Astrocyte (in vitro differentiated cells and primary cell): ENCODE measurements around the gene ATP2A2. TPM values are rescaled to one million over a fixed set of nuclear protein-coding genes. Genes with fewer than 3 reads are reported as not detected.

Experiments
- DNase-seq: peaks from one replicate; pipeline ENCODE4 v3.0.0-alpha.2; 2010; ENCODE audit warnings: low read depth
- FAIRE-seq: peaks from 2 replicates; lab custom pipeline; 2011; peaks lifted over from hg19 to GRCh38; lab: Jason Lieb, UNC
- H2AFZ ChIP-seq: 2 replicates; pipeline ENCODE4 v1.6.0; 2012; ENCODE audit warnings: low read depth, low read length, inconsistent platforms
- H3K27ac ChIP-seq: 2 replicates; pipeline ENCODE4 v1.5.1; 2011; ENCODE audit warnings: low read depth, low read length, inconsistent platforms
- H3K27me3 ChIP-seq: 2 replicates; pipeline ENCODE4 v1.6.0; 2011; ENCODE audit warnings: low read length, inconsistent platforms; ENCODE audit not compliant: insufficient read depth
- H3K36me3 ChIP-seq: 2 replicates; pipeline ENCODE4 v1.5.1; 2011; ENCODE audit warnings: low read length, inconsistent platforms; ENCODE audit not compliant: insufficient read depth
- H3K4me1 ChIP-seq: 2 replicates; pipeline ENCODE4 v1.5.1; 2011; ENCODE audit warnings: low read length, inconsistent platforms; ENCODE audit not compliant: insufficient read depth
- H3K4me2 ChIP-seq: 2 replicates; pipeline ENCODE4 v1.6.0; 2012; ENCODE audit warnings: low read length, inconsistent platforms
- H3K4me3 ChIP-seq: 2 replicates; pipeline ENCODE4 v1.5.1; 2011; ENCODE audit warnings: low read depth, mild to moderate bottlenecking, low read length, inconsistent platforms; ENCODE audit not compliant: insufficient read depth
- H3K79me2 ChIP-seq: 2 replicates; pipeline ENCODE4 v1.6.0; 2012; ENCODE audit warnings: mild to moderate bottlenecking, low read length, inconsistent platforms; ENCODE audit not compliant: insufficient read depth
- H3K9ac ChIP-seq: 2 replicates; pipeline ENCODE4 v1.6.0; 2012; ENCODE audit warnings: mild to moderate bottlenecking, low read length, inconsistent platforms
- H3K9me3 ChIP-seq: 2 replicates; pipeline ENCODE4 v1.5.1; 2012; ENCODE audit warnings: low read depth, mild to moderate bottlenecking, low read length, inconsistent platforms; ENCODE audit not compliant: insufficient read depth
- H4K20me1 ChIP-seq: 2 replicates; pipeline ENCODE4 v1.6.0; 2012; ENCODE audit warnings: low read length, inconsistent platforms; ENCODE audit not compliant: insufficient read depth
- H3K27ac Mint-ChIP-seq: one replicate; pipeline ENCODE4 v1.8.0; 2021; ENCODE audit warnings: mild to moderate bottlenecking, mixed read lengths; ENCODE audit not compliant: unreplicated experiment
- H3K27me3 Mint-ChIP-seq: one replicate; pipeline ENCODE4 v1.8.0; 2021; ENCODE audit warnings: low read depth, mixed read lengths; ENCODE audit not compliant: unreplicated experiment
- H3K36me3 Mint-ChIP-seq: one replicate; pipeline ENCODE4 v1.8.0; 2021; ENCODE audit warnings: low read depth, mixed read lengths; ENCODE audit not compliant: unreplicated experiment
- H3K4me1 Mint-ChIP-seq: one replicate; pipeline ENCODE4 v1.8.0; 2021; ENCODE audit warnings: low read depth, mixed read lengths; ENCODE audit not compliant: unreplicated experiment
- H3K4me3 Mint-ChIP-seq: one replicate; pipeline ENCODE4 v1.8.0; 2021; ENCODE audit warnings: mild to moderate bottlenecking, moderate library complexity, mixed read lengths; ENCODE audit not compliant: unreplicated experiment
- H3K9me3 Mint-ChIP-seq: one replicate; pipeline ENCODE4 v1.8.0; 2021; ENCODE audit warnings: mild to moderate bottlenecking, mixed read lengths; ENCODE audit not compliant: unreplicated experiment
- EZH2 ChIP-seq: IDR thresholded peaks from 2 replicates; pipeline ENCODE4 v1.6.1; 2012; ENCODE audit warnings: mild to moderate bottlenecking, low read length, inconsistent platforms; ENCODE audit not compliant: insufficient read depth
- total RNA-seq: library from RNA; stranded (reverse); gene quantifications from 2 replicates; pipeline ENCODE4 v1.2.1, GENCODE V29; 2021
- TF ChIP-seq, protein P1 (sequence below): IDR thresholded peaks from 2 replicates; pipeline ENCODE4 v1.5.1; 2011; ENCODE audit warnings: low read depth, mild to moderate bottlenecking, inconsistent platforms, low read length, moderate library complexity; ENCODE audit not compliant: insufficient read depth

ATP2A2 gene
- total RNA-seq, 1 donor from 2014 or later = 262 TPM

DNA sequence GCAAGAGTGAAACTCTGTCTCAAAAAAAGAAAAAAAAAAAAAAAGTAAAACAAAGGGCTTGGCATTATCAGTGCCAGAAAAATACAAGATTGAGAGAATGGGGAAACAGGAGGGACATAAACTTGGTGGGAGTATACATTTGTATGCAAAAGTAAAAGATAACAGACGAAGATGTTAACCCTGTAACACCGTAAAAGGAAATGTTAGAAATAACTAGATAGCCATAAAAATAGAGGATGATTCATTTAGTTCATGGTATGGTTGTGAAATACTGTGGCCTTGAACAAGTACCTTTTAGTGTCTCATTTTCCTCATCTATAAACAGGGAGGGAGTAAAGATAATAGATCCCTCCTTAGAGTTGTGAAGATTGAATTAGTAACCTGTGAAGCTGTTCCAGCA, 33.3 kb downstream of the ATP2A2 start:
- TF ChIP-seq, protein P1, sequence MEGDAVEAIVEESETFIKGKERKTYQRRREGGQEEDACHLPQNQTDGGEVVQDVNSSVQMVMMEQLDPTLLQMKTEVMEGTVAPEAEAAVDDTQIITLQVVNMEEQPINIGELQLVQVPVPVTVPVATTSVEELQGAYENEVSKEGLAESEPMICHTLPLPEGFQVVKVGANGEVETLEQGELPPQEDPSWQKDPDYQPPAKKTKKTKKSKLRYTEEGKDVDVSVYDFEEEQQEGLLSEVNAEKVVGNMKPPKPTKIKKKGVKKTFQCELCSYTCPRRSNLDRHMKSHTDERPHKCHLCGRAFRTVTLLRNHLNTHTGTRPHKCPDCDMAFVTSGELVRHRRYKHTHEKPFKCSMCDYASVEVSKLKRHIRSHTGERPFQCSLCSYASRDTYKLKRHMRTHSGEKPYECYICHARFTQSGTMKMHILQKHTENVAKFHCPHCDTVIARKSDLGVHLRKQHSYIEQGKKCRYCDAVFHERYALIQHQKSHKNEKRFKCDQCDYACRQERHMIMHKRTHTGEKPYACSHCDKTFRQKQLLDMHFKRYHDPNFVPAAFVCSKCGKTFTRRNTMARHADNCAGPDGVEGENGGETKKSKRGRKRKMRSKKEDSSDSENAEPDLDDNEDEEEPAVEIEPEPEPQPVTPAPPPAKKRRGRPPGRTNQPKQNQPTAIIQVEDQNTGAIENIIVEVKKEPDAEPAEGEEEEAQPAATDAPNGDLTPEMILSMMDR = no peak
- no peak for TF ChIP-seq EZH2
- H3K9ac ChIP-seq = no peak overlapping the region
- FAIRE-seq (peak; percentile 68), DNase-seq (peak; percentile 81)
- Mint-ChIP-seq H3K4me3 (no peak overlapping the region), H3K36me3 (peaks cover 17% of the 10 kb centered on the region), H3K9me3 (no peaks in the 10 kb centered on the region), H3K4me1 (peaks cover 35% of the 10 kb centered on the region), H3K27ac (no peak overlapping the region), H3K27me3 (no peaks in the 10 kb centered on the region)
- peak overlapping the region; percentile 68 for H3K4me2 ChIP-seq
- H3K79me2 ChIP-seq = peaks cover 99% of the 10 kb centered on the region
- H4K20me1 ChIP-seq = peaks cover 65% of the 10 kb centered on the region
- no peaks in the 10 kb centered on the region for H3K9me3 ChIP-seq
- H3K27me3 ChIP-seq = no peaks in the 10 kb centered on the region
- peak overlapping the region; percentile 58 for H3K27ac ChIP-seq
- H2AFZ ChIP-seq = no peak overlapping the region
- H3K36me3 ChIP-seq = peaks cover 23% of the 10 kb centered on the region
- H3K4me1 ChIP-seq = peaks cover 43% of the 10 kb centered on the region
- no peak overlapping the region for H3K4me3 ChIP-seq

DNA sequence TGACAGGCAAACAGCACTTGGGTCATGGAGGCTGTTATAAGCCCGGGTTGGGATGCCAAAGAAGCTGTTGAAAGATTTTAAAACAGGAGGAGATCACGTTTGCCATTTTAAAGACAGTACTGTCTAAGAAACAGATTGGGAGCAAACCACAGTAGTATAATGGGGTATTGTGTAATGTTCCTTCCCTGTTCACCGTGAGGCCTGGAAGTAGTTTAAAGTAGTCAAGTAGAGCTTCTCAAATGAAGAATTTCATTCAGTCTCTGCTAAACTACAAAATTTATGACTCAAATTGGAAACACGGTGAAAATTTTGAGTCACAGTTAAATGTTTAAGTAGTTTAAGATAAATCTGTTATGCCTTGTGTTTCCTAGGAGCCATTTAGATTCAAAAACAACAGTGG, 35.8 kb downstream of the ATP2A2 start:
- peak; percentile 86 for DNase-seq
- no peak overlapping the region for H3K4me3 Mint-ChIP-seq
- Histone ChIP-seq H3K9ac (peak overlapping the region; percentile 55), H3K4me2 (peak overlapping the region; percentile 41), H3K27ac (peak overlapping the region; percentile 80), H3K79me2 (peaks cover 99% of the 10 kb centered on the region), H3K4me1 (peaks cover 40% of the 10 kb centered on the region), H3K27me3 (no peaks in the 10 kb centered on the region), H3K36me3 (peaks cover 12% of the 10 kb centered on the region), H2AFZ (no peak overlapping the region), H3K4me3 (no peak overlapping the region), H3K9me3 (no peaks in the 10 kb centered on the region), H4K20me1 (peaks cover 61% of the 10 kb centered on the region)
- H3K4me1 Mint-ChIP-seq = peaks cover 36% of the 10 kb centered on the region
- H3K27me3 Mint-ChIP-seq = no peaks in the 10 kb centered on the region
- peak overlapping the region; percentile 17 for H3K27ac Mint-ChIP-seq
- H3K36me3 Mint-ChIP-seq = peaks cover 10% of the 10 kb centered on the region
- peak; percentile 34 for FAIRE-seq
- no peak for TF ChIP-seq EZH2
- TF ChIP-seq, protein P1 = no peak
- H3K9me3 Mint-ChIP-seq = no peaks in the 10 kb centered on the region

DNA sequence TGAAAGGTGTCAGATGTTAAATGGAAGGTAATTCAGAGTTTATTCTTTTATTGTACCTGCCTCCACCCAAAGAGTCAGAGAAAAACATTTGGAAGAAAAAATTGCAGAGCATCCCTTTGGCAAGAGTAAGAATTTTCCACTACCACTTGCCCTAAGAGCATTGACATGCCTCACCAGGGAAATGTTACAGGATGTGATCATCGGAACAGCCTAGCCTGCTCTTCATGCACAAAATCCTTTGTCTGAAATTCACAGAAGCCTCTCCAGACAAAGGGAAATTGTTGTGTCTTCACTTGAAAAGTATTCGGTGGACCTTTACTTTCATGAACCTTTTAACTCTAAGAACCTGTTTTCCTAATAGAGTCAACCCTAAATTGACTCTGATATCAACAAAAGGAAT, 36.9 kb downstream of the ATP2A2 start:
- Mint-ChIP-seq H3K4me3 (no peak overlapping the region), H3K9me3 (no peaks in the 10 kb centered on the region), H3K27ac (peak overlapping the region; percentile 75), H3K4me1 (peaks cover 32% of the 10 kb centered on the region), H3K27me3 (no peaks in the 10 kb centered on the region), H3K36me3 (peaks cover 7% of the 10 kb centered on the region)
- no peak overlapping the region for H2AFZ ChIP-seq
- H3K27me3 ChIP-seq = no peaks in the 10 kb centered on the region
- FAIRE-seq = no peak
- peaks cover 99% of the 10 kb centered on the region for H3K79me2 ChIP-seq
- TF ChIP-seq, protein P1 = no peak
- TF ChIP-seq EZH2 = no peak
- peak; percentile 82 for DNase-seq
- H4K20me1 ChIP-seq = peaks cover 63% of the 10 kb centered on the region
- H3K4me1 ChIP-seq = peaks cover 30% of the 10 kb centered on the region
- H3K9ac ChIP-seq = peak overlapping the region; percentile 50
- H3K27ac ChIP-seq = peak overlapping the region; percentile 80
- H3K9me3 ChIP-seq = no peaks in the 10 kb centered on the region
- peak overlapping the region; percentile 8 for H3K4me2 ChIP-seq
- H3K4me3 ChIP-seq = no peak overlapping the region
- peaks cover 13% of the 10 kb centered on the region for H3K36me3 ChIP-seq
